ENCODE measurements around the gene KRT36.

The KRT36 gene

GRCh38 chr17:41475421-41475820 lies 14.3 kb downstream of the KRT36 start:
- Histone ChIP-seq H3K4me1 (peaks cover 0 to 11% (median 8%) of the 10 kb centered on the region in 10 experiments; a peak in 13 of 20 replicates), H3K36me3 (no peaks in the 10 kb centered on the region), H3K9ac (no peak overlapping the region)

DNA sequence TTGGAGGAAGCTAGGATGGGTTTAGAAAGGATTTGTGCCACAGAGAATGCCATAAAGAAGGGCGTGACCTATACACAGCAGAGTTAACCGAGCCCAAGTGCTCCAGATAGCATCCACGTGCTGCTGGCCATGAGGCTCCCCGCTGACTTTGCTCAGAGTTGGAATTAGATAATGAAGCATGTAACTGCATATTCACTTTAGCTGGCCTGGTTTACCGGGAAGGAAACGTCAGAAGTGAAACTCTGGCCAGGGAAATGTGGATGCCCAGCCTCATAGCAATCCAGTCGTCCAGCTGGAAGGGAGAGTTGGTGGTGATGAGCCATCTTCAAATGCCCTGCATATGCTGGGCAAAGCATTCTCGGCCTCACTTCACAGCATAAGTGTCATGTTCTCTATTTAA lies 14.8 kb downstream of the KRT36 start:
- no peaks in the 10 kb centered on the region for H3K27me3 ChIP-seq
- H3K4me3 ChIP-seq: no peak overlapping the region
- H3K27ac ChIP-seq: no peak overlapping the region
- H3K4me2 ChIP-seq: no peak overlapping the region
- H4K20me1 ChIP-seq: no peaks in the 10 kb centered on the region
- no peak for TF ChIP-seq Cebpa-rat (IDR thresholded peaks at IDR 0.05)
- peaks cover 0 to 6% (median 4%) of the 10 kb centered on the region in 10 experiments; a peak in 13 of 20 replicates for H3K4me1 ChIP-seq
- H3K36me3 ChIP-seq: no peaks in the 10 kb centered on the region
- H3K9me3 ChIP-seq (replicated peaks in 1 of 11): peaks cover 9 to 21% (median 14%) of the 10 kb centered on the region in 11 experiments
- H3K9ac ChIP-seq: no peak overlapping the region

More at GRCh38 chr17:41475421-41475820, 14.3 kb downstream of the KRT36 start:
- no peaks in the 10 kb centered on the region for H4K20me1 ChIP-seq
- H3K27me3 ChIP-seq: no peaks in the 10 kb centered on the region
- H3K4me3 ChIP-seq: no peak overlapping the region
- H3K4me2 ChIP-seq: no peak overlapping the region
- H3K9me3 ChIP-seq (replicated peaks in 1 of 11): peaks cover 9 to 21% (median 14%) of the 10 kb centered on the region in 11 experiments
- H3K27ac ChIP-seq: no peak overlapping the region
- TF ChIP-seq Cebpa-rat (IDR thresholded peaks at IDR 0.05): no peak

DNA sequence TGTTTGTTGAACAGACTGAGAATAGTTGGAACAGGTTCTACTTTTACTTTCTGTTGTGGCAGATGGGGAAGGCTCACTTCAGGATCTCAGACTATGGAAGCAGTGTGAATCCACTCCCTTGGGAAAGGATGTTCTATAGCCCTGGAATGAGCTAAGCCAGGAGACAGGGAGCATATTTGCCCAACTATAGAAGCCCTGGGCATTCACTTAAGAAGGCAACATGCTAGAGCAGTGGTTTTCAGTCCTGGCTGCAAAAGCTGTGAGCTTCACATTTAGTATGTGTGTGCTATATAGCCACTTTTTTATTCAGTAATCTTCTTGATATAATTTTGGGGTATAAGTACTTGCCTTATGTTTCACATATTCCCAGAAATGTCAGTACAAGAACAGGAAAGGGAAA lies 21.4 kb downstream of the KRT36 start:
- Histone ChIP-seq H3K4me1 (peaks cover 0 to 9% (median 0%) of the 10 kb centered on the region in 10 experiments; a peak in 2 of 20 replicates), H4K20me1 (no peaks in the 10 kb centered on the region), H3K27me3 (no peaks in the 10 kb centered on the region), H3K4me3 (no peak overlapping the region), H3K36me3 (no peaks in the 10 kb centered on the region), H3K9me3 (replicated peaks in 1 of 11) (peaks cover 13 to 43% (median 29%) of the 10 kb centered on the region in 11 experiments), H3K9ac (no peak overlapping the region), H3K27ac (no peak overlapping the region), H3K4me2 (no peak overlapping the region)
- no peak for TF ChIP-seq Cebpa-rat (IDR thresholded peaks at IDR 0.05)

- Histone ChIP-seq H3K36me3 (no peaks in the 10 kb centered on the region), H3K4me3 (no peak overlapping the region), H4K20me1 (no peaks in the 10 kb centered on the region), H3K4me1 (peaks cover 0 to 9% (median 0%) of the 10 kb centered on the region in 10 experiments; a peak in 2 of 20 replicates), H3K9me3 (replicated peaks in 1 of 11) (peaks cover 13 to 38% (median 29%) of the 10 kb centered on the region in 11 experiments), H3K27ac (no peak overlapping the region), H3K9ac (no peak overlapping the region), H3K4me2 (no peak overlapping the region), H3K27me3 (no peaks in the 10 kb centered on the region)
- no peak for TF ChIP-seq Cebpa-rat (IDR thresholded peaks at IDR 0.05)
Measured at GRCh38 chr17:41467561-41467960, 22.1 kb downstream of the KRT36 start.

GRCh38 chr17:41466988-41467387 lies 22.7 kb downstream of the KRT36 start, which contains the start of gene KRT32:
KRT32 (minus strand) TSS chr17:41467386; CDS start chr17:41467325, 61 bp downstream.
- H3K4me3 ChIP-seq: no peak within 1 kb of the TSS
- H3K4me2 ChIP-seq: no peak within 1 kb of the TSS
- H4K20me1 ChIP-seq: no peaks in the 10 kb centered on the region
- H3K9ac ChIP-seq: no peak within 1 kb of the TSS
- peaks cover 9 to 32% (median 24%) of the 10 kb centered on the region in 11 experiments for H3K9me3 ChIP-seq (replicated peaks in 1 of 11)
- no peaks in the 10 kb centered on the region for H3K27me3 ChIP-seq
- no peak for TF ChIP-seq Cebpa-rat (IDR thresholded peaks at IDR 0.05)
- peaks cover 0 to 9% (median 0%) of the 10 kb centered on the region in 10 experiments; a peak in 2 of 20 replicates for H3K4me1 ChIP-seq
- no peaks in the 10 kb centered on the region for H3K36me3 ChIP-seq
- H3K27ac ChIP-seq: no peak within 1 kb of the TSS

DNA sequence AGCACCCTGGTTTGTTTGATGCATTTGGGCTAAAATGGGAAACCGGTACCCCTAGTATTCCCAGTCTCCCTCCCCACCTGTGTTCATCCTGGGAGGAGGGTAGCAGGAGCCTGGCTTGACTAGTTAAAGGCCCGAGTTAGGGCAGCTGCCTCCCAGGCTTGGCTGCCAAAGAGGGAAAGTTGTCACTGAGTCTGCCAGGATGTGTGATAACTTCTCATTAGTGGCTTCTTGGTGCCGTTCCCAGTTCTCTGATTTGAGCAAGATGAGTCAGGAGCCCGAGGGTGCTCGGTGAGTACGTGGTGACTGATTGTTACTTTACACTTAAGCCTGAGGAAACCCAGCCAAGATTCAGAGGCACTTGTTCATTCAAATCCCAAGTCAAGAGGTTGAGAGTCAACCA lies 25.0 kb downstream of the KRT36 start:
- no peak for TF ChIP-seq Cebpa-rat (IDR thresholded peaks at IDR 0.05)
- H3K9ac ChIP-seq: no peak overlapping the region
- no peaks in the 10 kb centered on the region for H3K27me3 ChIP-seq
- no peak overlapping the region for H3K27ac ChIP-seq
- H3K36me3 ChIP-seq: no peaks in the 10 kb centered on the region
- peaks cover 0 to 9% (median 0%) of the 10 kb centered on the region in 10 experiments; a peak in 2 of 20 replicates for H3K4me1 ChIP-seq
- H3K4me3 ChIP-seq: no peak overlapping the region
- peak overlapping the region in 2 of 11 experiments; percentile 2 to 15; a peak in 2 of 22 replicates for H3K4me2 ChIP-seq
- peaks cover 0 to 23% (median 16%) of the 10 kb centered on the region in 11 experiments; a peak in 16 of 22 replicates for H3K9me3 ChIP-seq (replicated peaks in 1 of 11)
- no peaks in the 10 kb centered on the region for H4K20me1 ChIP-seq

DNA sequence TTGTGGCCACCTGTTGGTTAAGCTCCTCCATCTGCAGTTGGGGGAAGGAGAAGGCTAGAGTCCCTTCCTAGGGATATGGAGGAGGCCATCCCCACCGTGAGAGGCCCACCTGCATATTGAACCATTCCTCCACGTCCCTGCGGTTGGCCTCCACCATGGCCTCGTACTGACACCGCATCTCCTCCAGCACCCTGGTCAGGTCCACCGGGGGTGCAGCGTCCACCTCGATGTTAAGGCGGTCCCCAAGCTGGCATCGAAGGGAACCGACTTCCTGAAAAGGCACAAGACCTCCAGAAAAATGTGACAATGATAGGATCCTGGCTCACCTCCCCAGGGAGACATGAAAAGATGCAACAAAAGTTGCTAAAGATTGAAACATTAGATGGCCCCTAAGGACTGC lies 25.5 kb downstream of the KRT36 start:
- no peak for TF ChIP-seq Cebpa-rat (IDR thresholded peaks at IDR 0.05)
- Histone ChIP-seq H3K4me1 (peaks cover 0 to 9% (median 0%) of the 10 kb centered on the region in 10 experiments; a peak in 2 of 20 replicates), H3K27ac (no peak overlapping the region), H3K36me3 (no peaks in the 10 kb centered on the region), H3K9ac (no peak overlapping the region), H4K20me1 (no peaks in the 10 kb centered on the region), H3K9me3 (replicated peaks in 1 of 11) (peaks cover 0 to 23% (median 16%) of the 10 kb centered on the region in 11 experiments; a peak in 16 of 22 replicates), H3K4me2 (no peak overlapping the region), H3K4me3 (no peak overlapping the region), H3K27me3 (no peaks in the 10 kb centered on the region)

DNA sequence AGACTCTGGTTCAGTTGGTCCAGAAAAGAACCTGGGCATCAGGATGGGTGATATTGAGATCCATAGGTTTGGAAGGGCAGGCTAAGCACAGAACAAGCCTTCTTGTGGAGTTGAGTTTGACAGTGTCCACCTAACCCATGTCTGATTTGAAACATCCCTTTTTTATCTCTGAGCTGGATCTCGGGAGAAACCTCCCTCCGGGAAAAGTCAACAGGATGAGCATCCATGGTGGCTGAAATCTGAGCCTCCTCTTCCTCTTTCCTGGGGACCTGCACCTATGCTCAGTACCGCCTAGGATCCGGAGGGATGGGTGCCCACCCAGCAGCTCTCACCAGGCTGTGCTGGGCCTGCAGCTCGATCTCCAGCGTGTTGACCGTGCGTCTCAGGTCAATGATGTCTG lies 26.0 kb downstream of the KRT36 start:
- Histone ChIP-seq H3K4me1 (peaks cover 0 to 9% (median 0%) of the 10 kb centered on the region in 10 experiments; a peak in 2 of 20 replicates), H3K27ac (no peak overlapping the region)

DNA sequence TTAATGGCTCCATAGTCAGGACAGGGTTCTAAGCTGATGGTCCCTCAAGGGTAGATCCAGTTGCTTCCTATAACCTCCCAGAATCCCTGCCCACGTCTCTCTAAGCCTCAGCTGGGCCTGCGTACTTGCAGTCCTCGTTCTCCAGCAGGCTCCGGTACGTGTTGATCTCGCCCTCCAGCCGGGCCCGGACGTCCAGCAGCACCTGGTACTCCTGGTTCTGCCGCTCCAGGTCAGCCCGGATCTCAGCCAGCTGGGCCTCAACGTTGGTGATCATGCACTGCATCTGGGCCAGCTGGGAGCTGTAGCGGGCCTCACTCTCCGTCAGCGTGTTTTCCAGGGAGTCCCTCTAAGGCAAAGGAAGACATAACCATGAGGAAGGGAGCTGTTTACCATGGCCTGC lies 27.0 kb downstream of the KRT36 start:
- no peaks in the 10 kb centered on the region for H4K20me1 ChIP-seq
- peaks cover 0 to 9% (median 0%) of the 10 kb centered on the region in 10 experiments; a peak in 2 of 20 replicates for H3K4me1 ChIP-seq
- no peak for TF ChIP-seq Cebpa-rat (IDR thresholded peaks at IDR 0.05)
- no peaks in the 10 kb centered on the region for H3K27me3 ChIP-seq
- peaks cover 0 to 10% (median 4%) of the 10 kb centered on the region in 11 experiments; a peak in 12 of 22 replicates for H3K9me3 ChIP-seq (replicated peaks in 1 of 11)
- no peak overlapping the region for H3K4me2 ChIP-seq
- no peak overlapping the region for H3K9ac ChIP-seq
- H3K4me3 ChIP-seq: no peak overlapping the region
- no peak overlapping the region for H3K27ac ChIP-seq
- H3K36me3 ChIP-seq: no peaks in the 10 kb centered on the region

More for the DNA sequence above, 26.0 kb downstream of the KRT36 start:
- H3K4me3 ChIP-seq: no peak overlapping the region
- H3K9me3 ChIP-seq (replicated peaks in 1 of 11): peaks cover 0 to 21% (median 14%) of the 10 kb centered on the region in 11 experiments; a peak in 16 of 22 replicates
- no peak for TF ChIP-seq Cebpa-rat (IDR thresholded peaks at IDR 0.05)
- H4K20me1 ChIP-seq: no peaks in the 10 kb centered on the region
- H3K27me3 ChIP-seq: no peaks in the 10 kb centered on the region
- H3K9ac ChIP-seq: no peak overlapping the region
- no peaks in the 10 kb centered on the region for H3K36me3 ChIP-seq
- H3K4me2 ChIP-seq: no peak overlapping the region

- Histone ChIP-seq H3K36me3 (no peaks in the 10 kb centered on the region), H3K4me1 (no peaks in the 10 kb centered on the region), H3K27ac (no peak overlapping the region), H4K20me1 (no peaks in the 10 kb centered on the region), H3K4me3 (no peak overlapping the region), H3K27me3 (no peaks in the 10 kb centered on the region), H3K4me2 (no peak overlapping the region), H3K9ac (no peak overlapping the region), H3K9me3 (replicated peaks in 1 of 11) (no peaks in the 10 kb centered on the region)
- TF ChIP-seq Cebpa-rat (IDR thresholded peaks at IDR 0.05): no peak
Measured at GRCh38 chr17:41457676-41458075, 32.0 kb downstream of the KRT36 start.
